Left cardiac atrium (tissue), 4 donors: Measurements from ENCODE around the gene MRPS27. TPM values are rescaled to one million over a fixed set of nuclear protein-coding genes. Genes with fewer than 3 reads are reported as not detected.
"Not testable (repeated sequence)": the region's sequence is repeated elsewhere in the genome, so short reads cannot be mapped to it uniquely, and the experiment has no call there.

ENCODE experiments used
- ATAC-seq, 2 donors: fragments of 200-7000 bp; cut with Tn5 transposase; one replicate each; pipeline ENCODE4 v1.9.1; 2020; ENCODE audit warnings: mild to moderate bottlenecking in 2 of 2, moderate library complexity in 2 of 2
- DNase-seq: peaks from one replicate; pipeline ENCODE4 v3.0.0-alpha.2; 2020
- intact Hi-C, 2 donors: fragments of 100-400 bp; cut with DNase I; formaldehyde crosslinking; loops; one replicate each; pipeline versions ENCODE4 v1.14.1 to v1.15.1; 2022 to 2023
- total RNA-seq, 2 donors: library from RNA; stranded (reverse); fragmentation: NEBNext Ultra II Directional; extraction: Animal tissue kit (Norgen Biotek cat#: 25700); gene quantifications; one replicate each; pipeline ENCODE4 v1.2.1, GENCODE V29; 2021
- donor health status: DM: no; HTN: yes; CAD: no.
- donor health status: DM: no; HTN: yes; CAD: no; lungs with severe emphysema.
- donor health status: DM: yes; HTN: yes; CAD: no.
- donor health status: Dilated cardiomyopathy.

MRPS27 gene
- total RNA-seq, 2 donors from 2014 or later = 46.0 to 50.1 TPM

DNA sequence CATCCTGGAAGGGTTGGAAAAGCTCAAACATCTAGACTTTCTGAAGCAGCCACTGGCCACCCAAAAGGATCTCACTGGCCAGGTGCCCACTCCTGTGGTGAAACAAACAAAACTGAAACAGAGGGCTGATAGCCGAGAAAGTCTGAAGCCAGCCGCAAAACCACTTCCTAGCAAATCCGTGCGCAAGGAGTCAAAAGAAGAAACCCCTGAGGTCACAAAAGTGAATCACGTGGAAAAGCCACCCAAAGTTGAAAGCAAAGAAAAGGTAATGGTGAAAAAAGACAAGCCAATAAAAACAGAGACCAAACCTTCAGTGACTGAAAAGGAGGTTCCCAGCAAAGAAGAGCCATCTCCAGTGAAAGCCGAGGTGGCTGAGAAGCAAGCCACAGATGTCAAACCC is 125.2 kb downstream of the MRPS27 start:
- intact Hi-C loops = no loop called here
- ATAC-seq (no peak), DNase-seq (no peak)

GRCh38 chr5:72191404-72191803 is 128.6 kb downstream of the MRPS27 start:
- DNase-seq (no peak), ATAC-seq (no peak)
- intact Hi-C loops = no loop called here

DNA sequence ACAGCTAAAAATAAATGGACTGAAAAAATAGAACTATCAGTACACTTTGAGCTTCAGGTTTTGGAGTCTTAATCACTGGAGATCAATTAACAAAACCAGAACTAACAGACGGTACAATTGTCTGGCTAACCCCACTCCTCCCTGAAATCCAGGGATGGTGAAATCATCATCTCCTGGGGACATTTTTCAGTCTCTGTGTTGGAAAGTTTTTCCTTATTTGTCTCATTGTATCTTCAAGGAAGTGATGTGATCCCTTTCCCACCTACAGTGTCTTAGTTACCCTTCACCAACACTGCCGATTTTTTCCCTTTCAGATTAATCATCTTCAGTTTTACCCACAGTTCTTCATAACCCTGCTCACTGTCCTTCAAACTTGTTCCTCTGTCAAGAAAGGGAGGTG is 130.9 kb downstream of the MRPS27 start:
- intact Hi-C loops = no loop called here
- DNase-seq (no peak), ATAC-seq (no peak)

DNA sequence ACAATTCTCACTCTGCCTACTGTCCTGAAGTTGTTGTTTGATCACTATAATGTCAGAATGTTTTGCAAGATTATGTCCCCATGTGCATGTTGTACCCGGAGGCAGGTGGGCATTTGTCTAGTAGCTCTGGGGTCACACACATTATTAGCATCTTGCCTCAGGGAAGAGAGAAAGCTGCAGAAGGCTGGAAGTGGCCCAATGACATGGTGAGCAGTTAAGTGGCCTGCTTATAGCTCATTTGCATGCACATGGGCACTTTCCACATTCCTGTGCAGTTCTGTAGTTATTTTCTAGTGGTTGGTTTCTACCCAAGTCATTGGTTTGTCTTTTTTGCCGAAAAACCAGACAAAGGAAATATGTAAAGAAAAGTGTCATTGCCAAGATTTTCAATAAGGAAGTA is 131.9 kb downstream of the MRPS27 start:
- ATAC-seq = no peak
- intact Hi-C loops = no loop called here
- no peak for DNase-seq

DNA sequence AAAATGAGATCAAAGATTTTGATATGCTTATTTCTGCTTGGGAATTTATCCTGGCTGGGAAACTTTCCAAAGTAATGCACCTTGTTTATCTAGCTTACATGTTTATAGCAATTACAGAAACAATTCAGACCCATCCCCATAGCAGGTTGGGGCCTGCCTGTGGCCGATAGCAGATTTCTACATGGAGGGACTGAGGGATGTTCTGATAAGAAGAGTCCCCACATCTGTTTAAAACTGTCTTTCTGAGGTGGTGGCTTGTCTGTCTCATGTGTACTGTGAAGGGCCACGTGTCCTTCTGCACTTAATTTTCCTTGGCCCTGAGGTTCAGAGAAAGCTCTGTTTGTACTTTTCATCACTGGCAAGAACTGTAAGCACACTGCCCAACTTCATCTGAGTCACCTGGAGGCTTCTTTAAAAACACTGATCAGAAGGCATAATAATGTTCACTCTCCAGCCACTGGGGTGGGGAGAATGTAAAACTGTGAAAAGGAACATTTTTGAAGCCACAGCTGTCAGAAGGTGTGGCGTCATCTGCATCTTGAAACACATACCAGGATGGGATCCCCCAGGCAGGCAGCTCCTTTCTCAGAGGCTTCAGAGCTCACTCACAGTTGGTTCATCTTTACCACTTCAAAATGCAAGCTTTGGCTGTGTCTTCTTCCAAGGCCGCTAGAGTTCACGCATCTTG is 132.5 kb downstream of the MRPS27 start:
- DNase-seq = no peak
- ATAC-seq = no peak
- intact Hi-C loops = no loop called here

- peak in 1 of 2 donors; percentile 70 for ATAC-seq
- intact Hi-C loops = no loop called here
- DNase-seq = no peak
Observed at GRCh38 chr5:72185496-72186329, 134.3 kb downstream of the MRPS27 start.

GRCh38 chr5:72184408-72184807 is 135.6 kb downstream of the MRPS27 start:
- ATAC-seq = no peak
- DNase-seq = no peak
- intact Hi-C loops = no loop called here

GRCh38 chr5:72183101-72183520 is 136.9 kb downstream of the MRPS27 start:
- DNase-seq (no peak), ATAC-seq (no peak)
- intact Hi-C loops = no loop called here

DNA sequence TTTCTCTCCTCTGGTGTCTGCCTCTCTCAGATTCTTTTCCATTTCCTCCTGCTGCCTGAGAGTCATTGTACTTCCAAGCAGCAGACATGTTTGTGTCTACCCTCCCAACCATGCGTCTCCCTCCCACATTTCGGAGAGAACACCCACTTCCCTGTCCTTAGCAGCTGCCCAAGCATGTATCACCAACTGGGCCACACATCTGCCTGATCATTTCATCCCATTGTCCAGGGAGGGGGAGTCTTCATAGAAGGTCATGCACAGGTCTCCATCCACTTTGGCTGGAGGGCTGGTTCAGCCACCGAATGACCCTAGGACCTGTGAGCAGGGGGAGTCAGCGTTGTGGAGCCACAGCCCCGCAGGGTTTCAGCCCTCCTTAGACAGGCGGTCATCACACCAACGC is 137.4 kb downstream of the MRPS27 start:
- DNase-seq (no peak), ATAC-seq (no peak)
- intact Hi-C loops = no loop called here

DNA sequence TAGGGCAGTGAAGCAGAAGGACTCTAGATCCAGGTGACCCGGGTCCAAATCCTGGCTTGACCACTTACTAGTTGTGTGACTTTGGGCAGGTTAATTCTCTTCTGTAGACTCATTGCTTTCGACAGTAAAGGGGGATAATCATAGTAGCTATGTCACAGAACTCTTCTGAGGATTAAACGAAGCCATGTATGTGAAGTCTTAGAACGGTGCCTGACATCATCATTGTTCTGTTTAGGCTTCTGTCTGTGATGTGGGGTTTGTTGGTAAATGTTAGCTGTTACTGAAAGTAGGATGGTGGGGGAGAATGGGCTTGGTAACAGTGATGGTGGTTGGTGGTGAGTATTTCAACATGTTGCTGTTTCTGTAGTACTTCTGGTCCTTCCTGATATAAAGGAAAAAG is 139.1 kb downstream of the MRPS27 start:
- intact Hi-C loops = no loop called here
- ATAC-seq = no peak
- DNase-seq = no peak

DNA sequence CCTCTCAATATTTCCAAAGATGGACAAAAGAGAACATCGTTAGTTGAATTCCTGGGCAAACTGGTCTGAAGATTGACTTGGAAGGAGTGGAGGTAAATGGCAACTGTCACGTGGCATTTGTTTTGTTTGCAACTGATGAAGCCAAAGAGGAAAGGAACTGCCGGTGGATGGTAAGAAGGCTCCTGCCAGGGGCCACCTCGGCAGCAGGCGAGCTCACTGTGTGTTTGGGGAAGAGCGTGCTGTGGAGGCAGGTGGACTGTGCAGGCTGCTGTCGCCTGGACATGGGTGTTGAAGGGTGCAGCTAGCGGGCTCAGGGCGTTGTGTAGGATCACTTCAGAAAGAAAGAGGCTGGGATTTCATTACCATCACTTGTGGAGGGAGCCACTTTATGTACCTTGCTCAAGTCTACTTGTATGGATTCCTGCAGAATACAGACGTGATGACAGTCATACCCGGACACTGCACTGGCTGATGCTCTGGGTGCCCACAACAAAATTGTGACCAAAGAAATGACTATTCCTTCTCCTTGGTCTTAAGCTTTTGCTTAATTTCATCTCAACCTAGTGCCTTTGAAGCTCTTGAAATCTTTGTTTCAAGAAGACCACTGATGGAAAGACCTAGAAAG is 140.1 kb downstream of the MRPS27 start:
- intact Hi-C loops = no loop called here
- ATAC-seq (peak; percentile 19 to 29), DNase-seq (no peak)

- peak; percentile 80 for DNase-seq
- peak; percentile 87 to 91 for ATAC-seq
- intact Hi-C loops = no loop called here
Observed at GRCh38 chr5:72179028-72179815, 140.8 kb downstream of the MRPS27 start.

GRCh38 chr5:72177538-72177937 is 142.5 kb downstream of the MRPS27 start:
- DNase-seq = no peak
- ATAC-seq = no peak
- intact Hi-C loops = no loop called here

- intact Hi-C loops = no loop called here
- DNase-seq = no peak
- ATAC-seq = no peak
Observed at GRCh38 chr5:72172786-72173185, 147.3 kb downstream of the MRPS27 start.

DNA sequence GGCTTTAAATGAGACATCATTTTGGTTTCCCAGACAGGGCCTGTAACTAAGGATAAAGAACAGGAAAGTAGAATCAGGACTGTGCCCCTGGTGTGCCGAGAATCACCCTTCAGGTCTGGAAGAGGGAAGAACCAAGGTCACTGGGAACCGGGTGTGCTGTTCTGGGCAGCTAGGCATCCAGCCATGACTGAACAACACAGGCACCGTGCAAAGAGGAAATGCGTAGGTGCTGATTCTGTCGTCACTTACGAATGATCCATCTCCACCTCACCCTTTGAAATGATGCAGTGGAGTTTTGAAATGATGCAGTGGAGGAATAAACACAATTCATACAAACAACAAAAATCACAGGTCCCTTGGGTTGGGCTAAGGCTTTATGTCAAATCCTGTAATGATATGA is 148.4 kb downstream of the MRPS27 start:
- DNase-seq = peak; percentile 46
- intact Hi-C loops = no loop called here
- ATAC-seq = peak; percentile 58 to 66

- ATAC-seq, DNase-seq, intact Hi-C loops: not testable (repeated sequence)
Observed at GRCh38 chr5:72171181-72171580, 148.9 kb downstream of the MRPS27 start.

DNA sequence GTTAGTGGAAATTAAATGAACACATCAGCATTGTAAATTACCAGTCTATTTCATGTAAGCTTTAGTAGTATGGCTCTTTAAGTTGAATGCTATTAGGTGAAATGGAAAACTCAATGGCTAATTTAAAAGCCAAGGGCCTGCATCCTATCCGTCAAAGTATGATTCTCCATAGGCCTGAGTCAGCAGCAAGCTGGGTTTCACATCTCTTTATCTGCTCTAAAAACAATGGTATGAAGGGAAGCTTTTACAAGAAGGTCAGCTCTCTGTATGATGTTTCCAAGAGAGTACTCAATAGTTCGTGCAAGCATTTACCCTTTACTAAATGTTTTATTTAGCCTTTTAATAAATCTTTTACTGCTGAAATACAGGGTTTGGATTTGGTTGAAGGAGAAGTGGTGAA is 149.9 kb downstream of the MRPS27 start:
- DNase-seq = no peak
- no peak for ATAC-seq
- intact Hi-C loops = no loop called here
